OCI-LY1 (cell line): ENCODE data around the gene TEP1.

ENCODE experiments used
- EZH2 ChIP-seq: fragments of 200-600 bp; sonication (generic), shearing (Covaris generic); IDR thresholded peaks from 2 replicates; pipeline ENCODE4 v1.8.0; 2017; ENCODE audit warnings: borderline replicate concordance, mixed run types, mild to moderate bottlenecking, antibody characterized with exemption, low read length, moderate library complexity, mixed read lengths
- TF ChIP-seq, protein P1 (sequence below): fragments of 200-600 bp; sonication (generic), shearing (Covaris generic); IDR thresholded peaks from 2 replicates; pipeline ENCODE4 v1.5.1; 2017; ENCODE audit warnings: mild to moderate bottlenecking, antibody characterized with exemption, low read length, moderate library complexity, mixed read lengths

DNA sequence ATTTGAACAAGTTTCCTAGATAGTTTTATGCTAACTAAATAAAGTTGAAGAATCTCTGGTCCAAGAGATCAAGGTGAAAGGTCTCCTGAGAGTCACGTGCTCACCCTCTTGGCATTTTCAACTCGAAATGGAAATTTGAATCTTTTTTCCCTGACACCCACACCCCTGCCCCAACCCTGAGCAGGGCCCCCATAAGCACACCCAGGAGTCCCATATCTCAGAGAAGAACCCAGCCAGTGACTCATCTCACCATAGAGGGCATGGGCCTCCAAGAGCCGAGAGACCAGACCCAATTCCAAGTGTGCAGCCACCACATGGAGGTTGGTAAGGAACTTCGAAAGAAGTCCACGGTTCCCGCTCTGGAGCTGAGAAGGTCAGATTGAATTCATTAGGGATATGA, 32.6 kb downstream of the TEP1 start:
- no peak for TF ChIP-seq EZH2
- TF ChIP-seq, protein P1, sequence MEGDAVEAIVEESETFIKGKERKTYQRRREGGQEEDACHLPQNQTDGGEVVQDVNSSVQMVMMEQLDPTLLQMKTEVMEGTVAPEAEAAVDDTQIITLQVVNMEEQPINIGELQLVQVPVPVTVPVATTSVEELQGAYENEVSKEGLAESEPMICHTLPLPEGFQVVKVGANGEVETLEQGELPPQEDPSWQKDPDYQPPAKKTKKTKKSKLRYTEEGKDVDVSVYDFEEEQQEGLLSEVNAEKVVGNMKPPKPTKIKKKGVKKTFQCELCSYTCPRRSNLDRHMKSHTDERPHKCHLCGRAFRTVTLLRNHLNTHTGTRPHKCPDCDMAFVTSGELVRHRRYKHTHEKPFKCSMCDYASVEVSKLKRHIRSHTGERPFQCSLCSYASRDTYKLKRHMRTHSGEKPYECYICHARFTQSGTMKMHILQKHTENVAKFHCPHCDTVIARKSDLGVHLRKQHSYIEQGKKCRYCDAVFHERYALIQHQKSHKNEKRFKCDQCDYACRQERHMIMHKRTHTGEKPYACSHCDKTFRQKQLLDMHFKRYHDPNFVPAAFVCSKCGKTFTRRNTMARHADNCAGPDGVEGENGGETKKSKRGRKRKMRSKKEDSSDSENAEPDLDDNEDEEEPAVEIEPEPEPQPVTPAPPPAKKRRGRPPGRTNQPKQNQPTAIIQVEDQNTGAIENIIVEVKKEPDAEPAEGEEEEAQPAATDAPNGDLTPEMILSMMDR = no peak
